ENCODE measurements around the gene CAPSL. TPM values are rescaled to one million over a fixed set of nuclear protein-coding genes. Genes with fewer than 3 reads are reported as not detected.

The CAPSL gene
- total RNA-seq, 3 donors from 2014 or later (not counting 1 experiment from before 2014, with no cell fraction given) = not detected

GRCh38 chr5:35904443-35905132, 33.8 kb downstream of the CAPSL start:
- H3K9me3 Mint-ChIP-seq = no peaks in the 10 kb centered on the region
- ATAC-seq (no peak), DNase-seq (no peak)
- peaks cover 6 to 8% of the 10 kb centered on the region in 2 donors for H3K4me1 Mint-ChIP-seq
- Histone ChIP-seq H3K4me3 (ENCODE audit: low read length) (no peak overlapping the region), H3K4me1 (ENCODE audit: control insufficient read depth, insufficient read depth, low read length) (peaks cover 12% of the 10 kb centered on the region), H3K27me3 (ENCODE audit: control insufficient read depth, insufficient read depth, low read length) (no peaks in the 10 kb centered on the region), H3K27ac (ENCODE audit: low read length) (no peak overlapping the region), H3K36me3 (ENCODE audit: control insufficient read depth, insufficient read depth, low read length) (no peaks in the 10 kb centered on the region), H3K9me3 (ENCODE audit: control insufficient read depth, insufficient read depth, low read length) (peaks cover 3% of the 10 kb centered on the region)
- H3K36me3 Mint-ChIP-seq = no peaks in the 10 kb centered on the region
- intact Hi-C loops (cut with micrococcal nuclease) = no loop called here
- TF ChIP-seq, protein P1, sequence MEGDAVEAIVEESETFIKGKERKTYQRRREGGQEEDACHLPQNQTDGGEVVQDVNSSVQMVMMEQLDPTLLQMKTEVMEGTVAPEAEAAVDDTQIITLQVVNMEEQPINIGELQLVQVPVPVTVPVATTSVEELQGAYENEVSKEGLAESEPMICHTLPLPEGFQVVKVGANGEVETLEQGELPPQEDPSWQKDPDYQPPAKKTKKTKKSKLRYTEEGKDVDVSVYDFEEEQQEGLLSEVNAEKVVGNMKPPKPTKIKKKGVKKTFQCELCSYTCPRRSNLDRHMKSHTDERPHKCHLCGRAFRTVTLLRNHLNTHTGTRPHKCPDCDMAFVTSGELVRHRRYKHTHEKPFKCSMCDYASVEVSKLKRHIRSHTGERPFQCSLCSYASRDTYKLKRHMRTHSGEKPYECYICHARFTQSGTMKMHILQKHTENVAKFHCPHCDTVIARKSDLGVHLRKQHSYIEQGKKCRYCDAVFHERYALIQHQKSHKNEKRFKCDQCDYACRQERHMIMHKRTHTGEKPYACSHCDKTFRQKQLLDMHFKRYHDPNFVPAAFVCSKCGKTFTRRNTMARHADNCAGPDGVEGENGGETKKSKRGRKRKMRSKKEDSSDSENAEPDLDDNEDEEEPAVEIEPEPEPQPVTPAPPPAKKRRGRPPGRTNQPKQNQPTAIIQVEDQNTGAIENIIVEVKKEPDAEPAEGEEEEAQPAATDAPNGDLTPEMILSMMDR (IDR thresholded peaks at IDR 0.05) = no peak
- H3K4me3 Mint-ChIP-seq = no peak overlapping the region
- H3K27ac Mint-ChIP-seq = no peak overlapping the region
- 62% methylated on average over 11 of the region's 11 CpGs for WGBS (ENCODE audit: insufficient coverage)
- peaks cover 3 to 9% of the 10 kb centered on the region in 2 donors for H3K27me3 Mint-ChIP-seq (ENCODE audit: low read depth in 2 of 2)

GRCh38 chr5:35903631-35904203, 34.7 kb downstream of the CAPSL start:
- Mint-ChIP-seq H3K4me1 (peaks cover 8 to 12% of the 10 kb centered on the region in 2 donors), H3K4me3 (no peak overlapping the region), H3K36me3 (no peaks in the 10 kb centered on the region), H3K27ac (no peak overlapping the region), H3K9me3 (no peaks in the 10 kb centered on the region), H3K27me3 (ENCODE audit: low read depth in 2 of 2) (peaks cover 3 to 9% of the 10 kb centered on the region in 2 donors)
- no peak overlapping the region for H3K4me3 ChIP-seq (ENCODE audit: low read length)
- peaks cover 14% of the 10 kb centered on the region for H3K4me1 ChIP-seq (ENCODE audit: control insufficient read depth, insufficient read depth, low read length)
- DNase-seq (no peak), ATAC-seq (no peak)
- WGBS (ENCODE audit: insufficient coverage) = 63% methylated on average over 6 of the region's 6 CpGs
- no peaks in the 10 kb centered on the region for H3K27me3 ChIP-seq (ENCODE audit: control insufficient read depth, insufficient read depth, low read length)
- no peaks in the 10 kb centered on the region for H3K36me3 ChIP-seq (ENCODE audit: control insufficient read depth, insufficient read depth, low read length)
- H3K9me3 ChIP-seq (ENCODE audit: control insufficient read depth, insufficient read depth, low read length) = peaks cover 3% of the 10 kb centered on the region
- intact Hi-C loops (cut with micrococcal nuclease) = no loop called here
- TF ChIP-seq, protein P1 (IDR thresholded peaks at IDR 0.05) = no peak
- H3K27ac ChIP-seq (ENCODE audit: low read length) = no peak overlapping the region

DNA sequence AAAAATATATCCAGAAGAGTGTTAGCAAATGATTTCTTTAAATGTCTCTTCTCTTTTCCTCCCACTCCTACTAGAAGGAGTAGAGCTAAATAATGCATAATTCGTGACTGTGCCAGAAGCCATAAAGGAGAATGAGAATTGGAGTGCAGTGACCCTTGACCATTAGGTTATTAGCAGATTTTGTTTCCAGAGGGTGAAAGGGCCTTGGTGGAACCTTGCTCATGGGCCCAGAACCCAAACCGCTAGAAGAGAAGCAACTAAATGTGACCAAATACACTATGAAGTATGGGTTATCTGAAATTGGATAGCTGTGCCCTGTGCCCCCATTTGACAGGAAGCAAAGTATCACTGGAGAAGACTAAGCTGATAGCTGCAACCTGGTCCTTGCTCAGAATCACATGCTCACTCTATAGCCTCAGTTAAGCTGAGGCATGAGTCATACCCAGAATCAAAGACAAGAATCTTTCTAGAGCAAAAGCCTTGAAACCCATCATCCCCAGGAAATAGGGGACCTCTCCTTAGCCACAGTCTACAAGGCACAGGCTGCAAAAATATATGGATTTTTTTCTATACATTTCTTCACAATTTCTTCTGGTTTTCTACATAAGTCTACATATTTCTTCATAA, 36.3 kb downstream of the CAPSL start:
- ATAC-seq = no peak
- Mint-ChIP-seq H3K4me1 (peaks cover 8 to 12% of the 10 kb centered on the region in 2 donors), H3K4me3 (no peak overlapping the region), H3K27ac (no peak overlapping the region), H3K9me3 (no peaks in the 10 kb centered on the region), H3K36me3 (no peaks in the 10 kb centered on the region), H3K27me3 (ENCODE audit: low read depth in 2 of 2) (peaks cover 3 to 9% of the 10 kb centered on the region in 2 donors)
- intact Hi-C loops (cut with micrococcal nuclease) = no loop called here
- no peaks in the 10 kb centered on the region for H3K36me3 ChIP-seq (ENCODE audit: control insufficient read depth, insufficient read depth, low read length)
- peaks cover 3% of the 10 kb centered on the region for H3K9me3 ChIP-seq (ENCODE audit: control insufficient read depth, insufficient read depth, low read length)
- H3K4me1 ChIP-seq (ENCODE audit: control insufficient read depth, insufficient read depth, low read length) = peaks cover 14% of the 10 kb centered on the region
- TF ChIP-seq, protein P1 (IDR thresholded peaks at IDR 0.05) = no peak
- 91% methylated on average over 2 of the region's 2 CpGs for WGBS (ENCODE audit: insufficient coverage)
- DNase-seq = peak in 1 of 2 donors; percentile 36
- no peak overlapping the region for H3K27ac ChIP-seq (ENCODE audit: low read length)
- H3K4me3 ChIP-seq (ENCODE audit: low read length) = no peak overlapping the region
- H3K27me3 ChIP-seq (ENCODE audit: control insufficient read depth, insufficient read depth, low read length) = no peaks in the 10 kb centered on the region

Data from natural killer cell (primary cell).